Measurements from ENCODE around the gene TRIL.

GRCh38 chr7:29003703-29004102, 45.6 kb upstream of the TRIL start:
- TF ChIP-seq EZH2phosphoT487 (IDR thresholded peaks at IDR 0.05; ENCODE audit: insufficient read depth, low read depth): no peak
- TF ChIP-seq EZH2 (IDR thresholded peaks at IDR 0.05; ENCODE audit: insufficient read depth, poor library complexity, severe bottlenecking): no peak

Data from GM23248 (cell line).